ENCODE measurements around the gene DNAJC9. TPM values are rescaled to one million over a fixed set of nuclear protein-coding genes. Genes with fewer than 3 reads are reported as not detected.
A peak's percentile ranks its signal among the peaks of the same experiment; 100 is the strongest.
"Not testable (repeated sequence)": the region's sequence is repeated elsewhere in the genome, so short reads cannot be mapped to it uniquely, and the experiment has no call there.

Gene DNAJC9
- total RNA-seq, 1 donor, result 41.0 TPM

DNA sequence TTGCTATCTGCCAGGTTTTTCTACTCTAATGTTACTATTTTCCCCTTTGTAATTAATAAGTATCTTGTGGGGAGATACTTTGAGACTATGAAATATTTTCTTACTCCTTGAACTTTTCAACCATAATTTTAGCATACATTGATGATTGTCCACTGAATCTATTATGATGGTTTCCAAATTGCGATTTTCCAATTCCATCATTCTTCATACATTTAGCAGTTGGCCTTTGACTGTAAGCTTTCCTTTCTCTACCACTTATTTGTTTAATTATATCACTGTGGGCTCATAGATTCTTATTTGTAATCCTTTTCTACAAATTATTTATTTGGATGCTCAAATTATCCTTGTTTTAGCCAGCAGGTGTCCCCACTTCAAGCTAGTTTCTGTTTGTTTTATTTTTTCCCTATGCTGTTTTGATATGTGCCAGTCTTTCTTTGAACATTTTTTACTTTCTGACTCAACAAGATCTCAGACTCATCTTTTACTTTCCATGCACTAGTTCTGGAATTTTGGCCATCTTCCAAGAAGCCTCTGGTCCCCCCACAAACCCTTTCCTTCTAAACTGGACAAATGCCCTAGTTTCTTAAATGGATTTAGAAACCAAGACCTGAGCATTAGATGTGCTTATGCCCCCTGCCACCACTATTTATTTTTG lies 16.8 kb upstream of the DNAJC9 start:
- peak; percentile 50 for DNase-seq (ENCODE audit: low read depth)
- TF ChIP-seq, protein P1, sequence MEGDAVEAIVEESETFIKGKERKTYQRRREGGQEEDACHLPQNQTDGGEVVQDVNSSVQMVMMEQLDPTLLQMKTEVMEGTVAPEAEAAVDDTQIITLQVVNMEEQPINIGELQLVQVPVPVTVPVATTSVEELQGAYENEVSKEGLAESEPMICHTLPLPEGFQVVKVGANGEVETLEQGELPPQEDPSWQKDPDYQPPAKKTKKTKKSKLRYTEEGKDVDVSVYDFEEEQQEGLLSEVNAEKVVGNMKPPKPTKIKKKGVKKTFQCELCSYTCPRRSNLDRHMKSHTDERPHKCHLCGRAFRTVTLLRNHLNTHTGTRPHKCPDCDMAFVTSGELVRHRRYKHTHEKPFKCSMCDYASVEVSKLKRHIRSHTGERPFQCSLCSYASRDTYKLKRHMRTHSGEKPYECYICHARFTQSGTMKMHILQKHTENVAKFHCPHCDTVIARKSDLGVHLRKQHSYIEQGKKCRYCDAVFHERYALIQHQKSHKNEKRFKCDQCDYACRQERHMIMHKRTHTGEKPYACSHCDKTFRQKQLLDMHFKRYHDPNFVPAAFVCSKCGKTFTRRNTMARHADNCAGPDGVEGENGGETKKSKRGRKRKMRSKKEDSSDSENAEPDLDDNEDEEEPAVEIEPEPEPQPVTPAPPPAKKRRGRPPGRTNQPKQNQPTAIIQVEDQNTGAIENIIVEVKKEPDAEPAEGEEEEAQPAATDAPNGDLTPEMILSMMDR (IDR thresholded peaks at IDR 0.05; ENCODE audit: insufficient read depth, low read length), result peak; percentile 55
- no peak overlapping the region for H3K4me3 ChIP-seq (ENCODE audit: low read depth, low read length)

DNA sequence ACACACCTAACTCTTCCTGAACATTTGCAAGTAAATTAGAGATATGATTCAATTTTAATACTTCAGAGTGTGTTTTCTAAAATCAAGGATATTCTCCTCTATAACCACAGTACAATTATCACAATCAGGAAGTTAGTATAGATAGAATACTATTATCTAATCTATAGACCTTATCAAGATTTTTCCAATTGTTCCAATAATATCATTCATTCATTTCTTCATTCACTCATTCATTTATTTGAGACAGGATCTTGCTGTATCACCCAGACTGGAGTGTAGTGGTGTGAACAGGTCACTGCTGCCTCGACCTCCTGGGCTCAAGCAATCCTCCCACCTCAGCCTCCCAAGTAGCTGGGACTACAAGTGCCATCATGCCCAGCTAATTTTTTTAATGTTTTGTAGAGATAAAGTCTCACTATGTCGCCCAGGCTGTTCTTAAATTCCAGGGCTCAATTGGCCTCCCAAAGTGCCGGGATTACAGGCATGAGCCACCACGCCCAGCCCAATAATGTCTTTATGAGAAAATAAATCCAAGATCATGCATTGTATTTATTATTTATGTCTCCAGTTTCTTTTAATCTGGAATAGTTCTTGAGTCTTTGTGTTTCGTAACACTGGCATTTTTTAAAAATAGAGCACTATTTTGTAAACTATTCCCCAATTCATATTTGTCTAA lies 16.0 kb upstream of the DNAJC9 start:
- TF ChIP-seq, protein P1 (IDR thresholded peaks at IDR 0.05; ENCODE audit: insufficient read depth, low read length), result no peak
- no peak overlapping the region for H3K4me3 ChIP-seq (ENCODE audit: low read depth, low read length)
- no peak for DNase-seq (ENCODE audit: low read depth)

DNA sequence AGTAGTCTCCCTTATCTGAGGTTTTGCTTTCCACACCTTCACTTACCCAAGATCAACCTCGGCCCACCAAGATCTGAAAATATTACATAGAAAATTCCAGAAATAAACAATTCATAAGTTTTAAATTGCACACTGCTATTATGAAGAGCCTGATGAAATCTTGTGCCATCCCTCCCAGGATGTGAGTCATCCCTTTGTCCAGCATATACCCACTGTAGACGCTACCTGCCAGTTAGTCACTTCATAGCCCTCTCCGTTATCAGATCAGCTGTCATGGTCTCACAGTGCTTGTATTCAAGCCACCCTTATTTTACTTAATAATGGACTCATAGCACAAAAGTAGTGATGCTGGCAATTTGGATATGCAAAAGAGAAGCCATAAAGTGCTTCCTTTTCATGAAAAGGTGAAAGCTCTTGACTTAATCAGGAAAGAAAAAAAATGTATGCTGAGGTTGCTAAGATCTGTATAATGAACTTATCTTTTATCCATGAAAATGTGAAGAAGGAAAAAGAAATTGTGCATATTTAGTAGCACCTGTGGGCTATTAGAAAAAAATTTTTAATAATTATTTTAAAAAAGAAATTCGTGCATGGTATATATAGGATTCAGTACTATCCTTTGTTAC lies 15.2 kb upstream of the DNAJC9 start:
- peak; percentile 91 for DNase-seq (ENCODE audit: low read depth)
- no peak overlapping the region for H3K4me3 ChIP-seq (ENCODE audit: low read depth, low read length)
- TF ChIP-seq, protein P1 (IDR thresholded peaks at IDR 0.05; ENCODE audit: insufficient read depth, low read length), result no peak

DNA sequence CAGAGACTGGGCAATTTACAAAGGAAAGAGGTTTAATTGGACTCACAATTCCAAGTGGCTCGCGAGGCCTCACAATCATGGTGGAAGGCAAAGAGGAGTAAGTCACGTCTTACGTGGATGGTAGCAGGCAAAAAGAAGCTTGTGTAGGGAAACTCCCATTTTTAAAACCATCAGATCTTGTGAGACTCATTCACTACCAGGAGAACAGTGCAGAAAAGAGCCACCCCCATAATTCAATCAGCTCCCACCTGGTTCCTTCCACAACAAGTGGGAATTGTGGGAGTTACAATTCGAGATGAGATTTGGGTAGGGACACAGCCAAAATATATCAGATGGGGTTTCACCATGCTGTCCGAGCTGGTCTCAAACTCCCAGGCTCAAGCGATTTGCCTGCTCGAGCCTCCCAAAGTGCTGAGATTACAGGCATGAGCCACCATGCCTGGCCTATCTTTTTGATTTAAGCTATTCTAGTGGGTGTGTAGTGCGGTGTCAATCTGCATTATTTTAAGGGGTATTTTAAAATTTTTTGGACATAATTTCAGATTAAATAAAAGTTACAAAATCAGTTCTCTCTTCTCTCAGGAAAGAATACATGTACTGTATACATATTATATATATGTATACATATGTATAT lies 14.4 kb upstream of the DNAJC9 start:
- no peak for DNase-seq (ENCODE audit: low read depth)
- H3K4me3 ChIP-seq (ENCODE audit: low read depth, low read length), result no peak overlapping the region
- TF ChIP-seq, protein P1 (IDR thresholded peaks at IDR 0.05; ENCODE audit: insufficient read depth, low read length), result no peak

DNA sequence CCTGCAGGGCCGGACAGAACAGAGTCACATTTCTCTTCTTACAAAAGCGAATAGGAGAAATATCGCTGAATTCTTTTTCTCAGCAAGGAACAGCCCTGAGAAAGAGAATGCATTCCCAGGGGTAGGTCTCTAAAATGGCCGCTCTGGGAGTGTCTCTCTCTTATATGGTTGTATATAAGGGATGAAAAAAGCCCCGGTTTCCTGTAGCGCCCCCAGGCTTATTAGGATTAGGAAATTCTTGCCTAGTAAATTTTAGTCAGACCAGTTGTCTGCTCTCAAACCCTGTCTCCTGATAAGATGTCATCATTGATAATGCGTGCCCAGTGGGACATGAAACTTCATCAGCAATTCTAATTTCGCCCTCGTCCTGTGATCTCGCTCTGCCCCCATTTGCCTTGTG lies 11.6 kb upstream of the DNAJC9 start:
- not testable (repeated sequence) for H3K4me3 ChIP-seq (ENCODE audit: low read depth, low read length); DNase-seq (ENCODE audit: low read depth)

DNA sequence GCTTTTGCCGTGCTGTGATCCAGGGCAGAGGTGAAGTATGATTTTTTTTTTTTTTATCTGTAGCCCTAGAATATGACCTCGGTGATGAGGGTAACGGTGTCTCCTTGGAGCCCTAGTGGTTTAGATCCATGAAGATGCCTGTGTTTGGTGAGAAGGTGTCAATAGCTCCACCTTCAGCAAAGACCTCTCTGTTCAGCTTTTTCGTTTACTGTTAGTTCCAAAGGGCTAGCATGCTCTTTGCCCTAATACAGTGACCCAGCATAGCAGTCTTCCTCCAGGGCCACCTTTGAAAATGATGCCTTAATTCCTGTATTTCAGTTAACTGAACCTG lies 6.1 kb upstream of the DNAJC9 start:
- TF ChIP-seq, protein P1 (IDR thresholded peaks at IDR 0.05; ENCODE audit: insufficient read depth, low read length), result no peak
- peak overlapping the region; percentile 99 for H3K4me3 ChIP-seq (ENCODE audit: low read depth, low read length)
- no peak for DNase-seq (ENCODE audit: low read depth)
